B cell (primary cell): ENCODE results near the gene KIAA0408. TPM values are rescaled to one million over a fixed set of nuclear protein-coding genes. Genes with fewer than 3 reads are reported as not detected.
A peak's percentile ranks its signal among the peaks of the same experiment; 100 is the strongest.

Experiments
- ATAC-seq: fragments of 200-7000 bp; cut with Tn5 transposase; one replicate; pipeline ENCODE4 v1.10.0; 2021; ENCODE audit warnings: low read depth, mild to moderate bottlenecking, moderate number of reproducible peaks, moderate library complexity
- CTCF ChIA-PET: fragments of 350-600 bp; sonication (Branson Sonifier 250); formaldehyde crosslinking; loops from one replicate; lab custom pipeline; 2021; ENCODE audit warnings: antibody characterized with exemption, inconsistent platforms; lab: Charles Lee
- POLR2A ChIA-PET: fragments of 350-600 bp; sonication (Branson Sonifier 250); formaldehyde crosslinking; loops from one replicate; lab custom pipeline; 2021; ENCODE audit warnings: antibody characterized with exemption; lab: Charles Lee
- DNase-seq: peaks from one replicate; pipeline ENCODE4 v3.0.0; 2013
- H2AFZ ChIP-seq: 2 replicates; pipeline ENCODE4 v1.6.1; 2012; ENCODE audit warnings: mild to moderate bottlenecking, low read depth, low read length; ENCODE audit not compliant: insufficient read depth, poor library complexity, severe bottlenecking
- H3K27ac ChIP-seq, 2 donors: 1 replicate in 1 of 2; 2 replicates in 1 of 2; pipeline ENCODE4 v1.5.1; 2012 to 2013; ENCODE audit warnings: low read length in 2 of 2, mild to moderate bottlenecking in 2 of 2, moderate library complexity in 1 of 2
- H3K27me3 ChIP-seq, 4 experiments: fragments of 200-600 bp in 1 of 4; sonication (generic) in 1 of 4; replicated peaks in 1 of 4; 1 replicate in 2 of 4; 2 replicates in 2 of 4; pipeline versions ENCODE4 v1.6.1 to v1.7.0; 2013 to 2016; ENCODE audit warnings: low read length in 3 of 4, mild to moderate bottlenecking in 2 of 4, mixed read lengths in 1 of 4, moderate library complexity in 1 of 4; ENCODE audit not compliant: insufficient read depth in 4 of 4, control insufficient read depth in 3 of 4; ENCODE audit errors: control extremely low read depth in 1 of 4
- H3K36me3 ChIP-seq, 2 experiments: replicated peaks in 1 of 2; 1 replicate in 1 of 2; 2 replicates in 1 of 2; pipeline versions ENCODE4 v1.6.1 to v1.7.1; 2013; ENCODE audit warnings: low read length in 1 of 2; ENCODE audit not compliant: insufficient read depth in 2 of 2, control insufficient read depth in 1 of 2; ENCODE audit errors: control extremely low read depth in 1 of 2, extremely low read depth in 1 of 2
- H3K4me1 ChIP-seq, 2 donors: fragments of 200-600 bp in 1 of 2; sonication (generic) in 1 of 2; 1 replicate in 1 of 2; 2 replicates in 1 of 2; pipeline versions ENCODE4 v1.5.1 to v1.6.1; 2013 to 2017; ENCODE audit warnings: low read length in 2 of 2; ENCODE audit not compliant: control insufficient read depth in 2 of 2, insufficient read depth in 2 of 2
- H3K4me2 ChIP-seq: replicated peaks from 2 replicates; pipeline ENCODE3; 2012; ENCODE audit warnings: mild to moderate bottlenecking, low read depth, low read length; ENCODE audit not compliant: poor library complexity, severe bottlenecking
- H3K4me3 ChIP-seq, 5 experiments: fragments of 200-600 bp in 1 of 5; sonication (generic) in 1 of 5; 1 replicate in 3 of 5; 2 replicates in 2 of 5; pipeline versions ENCODE4 v1.5.1 to v1.7.0; 2011 to 2016; ENCODE audit warnings: low read length in 4 of 5, mild to moderate bottlenecking in 4 of 5, low read depth in 2 of 5, control low read depth in 1 of 5, moderate library complexity in 1 of 5; ENCODE audit not compliant: insufficient read depth in 1 of 5; ENCODE audit errors: control extremely low read depth in 1 of 5, extremely low read depth in 1 of 5
- H3K79me2 ChIP-seq: fragments of 200-600 bp; sonication (generic); one replicate; pipeline ENCODE4 v1.6.0; 2016; ENCODE audit warnings: low read length; ENCODE audit not compliant: control insufficient read depth, insufficient read depth
- H3K9ac ChIP-seq: fragments of 200-600 bp; sonication (generic); 2 replicates; pipeline ENCODE4 v1.6.1; 2017; ENCODE audit warnings: mild to moderate bottlenecking, low read length, moderate library complexity
- H3K9me3 ChIP-seq, 3 donors: one replicate each; pipeline versions ENCODE4 v1.6.1 to v1.7.1; 2013; ENCODE audit warnings: low read length in 2 of 3; ENCODE audit not compliant: control insufficient read depth in 2 of 3, insufficient read depth in 1 of 3; ENCODE audit errors: control extremely low read depth in 1 of 3
- H4K20me1 ChIP-seq: 2 replicates; pipeline ENCODE4 v1.6.0; 2012; ENCODE audit warnings: mild to moderate bottlenecking, low read length; ENCODE audit not compliant: insufficient read depth, control insufficient read depth, poor library complexity, severe bottlenecking
- H3K27ac Mint-ChIP-seq: one replicate; pipeline ENCODE4 v1.8.0; 2021; ENCODE audit warnings: mixed read lengths
- H3K27me3 Mint-ChIP-seq: one replicate; pipeline ENCODE4 v1.8.0; 2021; ENCODE audit warnings: mixed read lengths
- H3K4me1 Mint-ChIP-seq: one replicate; pipeline ENCODE4 v1.8.0; 2021; ENCODE audit warnings: mixed read lengths
- H3K4me3 Mint-ChIP-seq: one replicate; pipeline ENCODE4 v1.8.0; 2021; ENCODE audit warnings: mixed read lengths
- H3K9me3 Mint-ChIP-seq: one replicate; pipeline ENCODE4 v1.8.0; 2022; ENCODE audit warnings: mixed read lengths; ENCODE audit not compliant: insufficient read depth
- EZH2 ChIP-seq: IDR thresholded peaks from 2 replicates; pipeline ENCODE4 v1.6.1; 2012; ENCODE audit warnings: borderline replicate concordance, low read depth, mild to moderate bottlenecking, moderate library complexity, low read length; ENCODE audit not compliant: insufficient read depth, poor library complexity, severe bottlenecking
- WGBS: methylation state at CpG from one replicate; pipeline ENCODE4 v1.1.5; 2013; ENCODE audit warnings: missing lambda C conversion rate; ENCODE audit not compliant: insufficient coverage; 5-methylcytosine and 5-hydroxymethylcytosine counted together
- intact Hi-C: fragments of 100-400 bp; cut with micrococcal nuclease; formaldehyde crosslinking; loops from one replicate; pipeline ENCODE4 v1.10.0; 2022
- polyA plus RNA-seq: library from polyadenylated mRNA; depleted of rRNA; stranded (reverse); fragments of >200 nt; gene quantifications from 2 replicates; pipeline ENCODE4 v1.2.3, GENCODE V29; 2012
- total RNA-seq, 2 donors: library from RNA; stranded (reverse); fragments of 120-200 nt in 1 of 2; gene quantifications; 1 replicate in 1 of 2; 2 replicates in 1 of 2; pipeline versions ENCODE4 v1.2.3 to v1.2.4, GENCODE V29; 2013 to 2022
- TF ChIP-seq, protein P1 (sequence below): fragments of 200-600 bp; IDR thresholded peaks from one replicate; pipeline ENCODE4 v1.8.0; 2022; ENCODE audit warnings: antibody characterized with exemption, mild to moderate bottlenecking

KIAA0408 gene
- total and polyA plus RNA-seq, 2 donors (not counting 1 experiment from before 2014, with no cell fraction given) = 0.58 to 0.64 TPM

DNA sequence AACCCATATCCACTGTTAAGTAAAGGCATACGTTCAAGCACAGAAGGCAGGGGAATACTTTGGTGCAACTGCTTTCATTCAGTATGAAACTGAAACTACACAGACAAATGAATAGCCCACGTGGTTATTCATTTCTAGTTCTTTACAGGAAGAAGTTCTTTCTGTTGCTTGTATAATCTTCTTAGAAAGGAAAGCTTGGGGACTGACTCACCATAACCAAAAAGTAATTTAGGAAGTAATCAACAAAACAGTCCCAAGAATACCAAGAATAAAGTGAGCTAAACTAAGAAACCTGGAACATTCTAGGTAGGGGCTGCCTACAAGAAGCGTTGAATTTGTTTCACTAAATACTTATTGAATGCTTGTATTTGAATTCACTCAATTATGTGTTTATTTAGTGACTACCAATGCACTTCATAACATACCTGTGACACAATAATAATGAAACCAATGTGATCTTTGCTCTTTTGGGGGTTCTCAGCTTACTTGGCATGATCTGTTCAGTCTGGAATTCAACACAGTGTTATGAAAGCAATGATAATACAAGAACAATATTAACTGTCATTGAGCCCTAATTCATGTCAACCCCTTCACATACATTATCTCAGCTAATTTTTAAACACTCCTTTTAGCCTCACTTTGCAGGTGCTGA is 25.1 kb upstream of the KIAA0408 start:
- Histone ChIP-seq H3K4me1 (peaks cover 7 to 9% of the 10 kb centered on the region in 2 donors), H2AFZ (peak overlapping the region; percentile 59), H3K9me3 (no peaks in the 10 kb centered on the region), H3K27me3 (no peaks in the 10 kb centered on the region), H3K4me2 (peak overlapping the region; percentile 48), H3K36me3 (no peaks in the 10 kb centered on the region), H3K4me3 (peak overlapping the region in 2 of 5 experiments; percentile 26 to 40), H3K9ac (peak overlapping the region; percentile 38), H3K27ac (no peak overlapping the region), H3K79me2 (no peaks in the 10 kb centered on the region), H4K20me1 (no peaks in the 10 kb centered on the region)
- no CpG with 5 or more reads among the region's 3 CpGs for WGBS
- CTCF ChIA-PET = interaction anchor here (1.0 to 1.2 kb wide), 3 partner anchors 16 to 54 kb away, joined by 3 to 6 read pairs (median 3); no protein-coding TSS in a partner anchor
- peaks cover 5% of the 10 kb centered on the region for H3K27me3 Mint-ChIP-seq
- POLR2A ChIA-PET = no interaction called here
- DNase-seq (peak; percentile 35), ATAC-seq (peak; percentile 31)
- peak overlapping the region; percentile 61 for H3K4me3 Mint-ChIP-seq
- H3K9me3 Mint-ChIP-seq = no peaks in the 10 kb centered on the region
- intact Hi-C loops = no loop called here
- H3K4me1 Mint-ChIP-seq = peaks cover 13% of the 10 kb centered on the region
- no peak overlapping the region for H3K27ac Mint-ChIP-seq
- TF ChIP-seq, protein P1, sequence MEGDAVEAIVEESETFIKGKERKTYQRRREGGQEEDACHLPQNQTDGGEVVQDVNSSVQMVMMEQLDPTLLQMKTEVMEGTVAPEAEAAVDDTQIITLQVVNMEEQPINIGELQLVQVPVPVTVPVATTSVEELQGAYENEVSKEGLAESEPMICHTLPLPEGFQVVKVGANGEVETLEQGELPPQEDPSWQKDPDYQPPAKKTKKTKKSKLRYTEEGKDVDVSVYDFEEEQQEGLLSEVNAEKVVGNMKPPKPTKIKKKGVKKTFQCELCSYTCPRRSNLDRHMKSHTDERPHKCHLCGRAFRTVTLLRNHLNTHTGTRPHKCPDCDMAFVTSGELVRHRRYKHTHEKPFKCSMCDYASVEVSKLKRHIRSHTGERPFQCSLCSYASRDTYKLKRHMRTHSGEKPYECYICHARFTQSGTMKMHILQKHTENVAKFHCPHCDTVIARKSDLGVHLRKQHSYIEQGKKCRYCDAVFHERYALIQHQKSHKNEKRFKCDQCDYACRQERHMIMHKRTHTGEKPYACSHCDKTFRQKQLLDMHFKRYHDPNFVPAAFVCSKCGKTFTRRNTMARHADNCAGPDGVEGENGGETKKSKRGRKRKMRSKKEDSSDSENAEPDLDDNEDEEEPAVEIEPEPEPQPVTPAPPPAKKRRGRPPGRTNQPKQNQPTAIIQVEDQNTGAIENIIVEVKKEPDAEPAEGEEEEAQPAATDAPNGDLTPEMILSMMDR = no peak
- no peak for TF ChIP-seq EZH2

DNA sequence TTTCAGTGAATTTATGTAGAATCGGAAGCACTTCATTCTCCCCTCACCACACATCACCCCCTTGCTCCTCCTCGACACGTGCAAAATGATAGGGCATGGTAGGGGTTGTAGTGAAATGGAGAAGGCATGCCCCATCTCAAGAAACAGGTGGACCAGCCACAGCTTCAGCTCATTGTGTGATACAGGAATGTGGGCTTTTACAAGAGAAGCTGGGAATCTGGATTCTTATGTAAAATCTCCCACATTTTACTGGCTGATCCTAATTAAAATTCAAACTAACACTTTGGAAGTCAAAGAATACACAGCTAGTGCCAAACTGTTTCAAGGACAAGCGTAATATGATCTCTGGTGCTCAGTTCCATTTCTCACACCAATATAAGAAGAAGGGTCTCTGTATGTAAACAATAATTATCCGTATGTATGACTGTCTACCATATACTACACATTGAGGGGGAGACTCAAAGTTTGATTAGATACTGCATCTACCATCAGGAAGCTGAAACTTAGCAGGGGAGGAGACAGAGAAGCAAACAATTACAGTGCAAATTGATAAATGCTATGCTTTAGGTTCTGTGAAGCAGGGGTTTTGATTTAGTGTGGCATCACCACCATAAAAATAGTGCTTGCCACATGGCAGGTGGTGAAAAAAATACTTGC is 24.3 kb upstream of the KIAA0408 start:
- Histone ChIP-seq H3K9me3 (no peaks in the 10 kb centered on the region), H3K36me3 (no peaks in the 10 kb centered on the region), H3K27me3 (no peaks in the 10 kb centered on the region), H3K79me2 (no peaks in the 10 kb centered on the region), H3K27ac (no peak overlapping the region), H3K4me2 (peak overlapping the region; percentile 48), H2AFZ (peak overlapping the region; percentile 59), H4K20me1 (no peaks in the 10 kb centered on the region), H3K9ac (peak overlapping the region; percentile 38), H3K4me3 (peak overlapping the region in 2 of 5 experiments; percentile 26 to 40), H3K4me1 (peaks cover 7 to 9% of the 10 kb centered on the region in 2 donors)
- DNase-seq (no peak), ATAC-seq (no peak)
- POLR2A ChIA-PET = no interaction called here
- intact Hi-C loops = no loop called here
- CTCF ChIA-PET = no interaction called here
- H3K4me1 Mint-ChIP-seq = peaks cover 13% of the 10 kb centered on the region
- no peaks in the 10 kb centered on the region for H3K9me3 Mint-ChIP-seq
- WGBS = no CpG with 5 or more reads among the region's 5 CpGs
- no peak overlapping the region for H3K27ac Mint-ChIP-seq
- TF ChIP-seq EZH2 = no peak
- TF ChIP-seq, protein P1 = no peak
- H3K4me3 Mint-ChIP-seq = peak overlapping the region; percentile 61
- H3K27me3 Mint-ChIP-seq = peaks cover 6% of the 10 kb centered on the region
